ENCODE data around the gene EIF1. TPM values are rescaled to one million over a fixed set of nuclear protein-coding genes. Genes with fewer than 3 reads are reported as not detected.
A peak's percentile ranks its signal among the peaks of the same experiment; 100 is the strongest.
"Not testable (repeated sequence)": the region's sequence is repeated elsewhere in the genome, so short reads cannot be mapped to it uniquely, and the experiment has no call there.

EIF1 gene
- total RNA-seq (ENCODE audit: unreplicated experiment): 1,088 TPM
- long read RNA-seq, transcript EIF1-203 (4 exons, 2,330 nt): major isoform, 1,035 of 1,127 reads
- long read RNA-seq, transcript EIF1-201 (3 exons, 1,120 nt): minor isoform, 7 of 1,127 reads
- long read RNA-seq, transcript EIF1-202 (2 exons, 2,170 nt): minor isoform, 10 of 1,127 reads
- long read RNA-seq, partial matches to known transcripts: 65 of 1,127 reads
- long read RNA-seq, other reads (novel, unspliced or antisense): 8 of 1,127 reads

- Mint-ChIP-seq H3K9me3 (ENCODE audit: unreplicated experiment) (peaks cover 23% of the 10 kb centered on the region), H3K4me1 (ENCODE audit: low read depth, unreplicated experiment) (peaks cover 12% of the 10 kb centered on the region), H3K36me3 (ENCODE audit: unreplicated experiment) (peaks cover 5% of the 10 kb centered on the region), H3K27me3 (ENCODE audit: unreplicated experiment) (peaks cover 9% of the 10 kb centered on the region), H3K27ac (ENCODE audit: unreplicated experiment) (peak within 1 kb of the TSS; percentile 100), H3K4me3 (ENCODE audit: unreplicated experiment) (peak within 1 kb of the TSS; percentile 98)
- DNase-seq: peak; percentile 100
- TF ChIP-seq CTCF (IDR thresholded peaks at IDR 0.05; ENCODE audit: partially characterized antibody, unreplicated experiment): no peak
These were observed at the start of gene EIF1 for GRCh38 chr17:41688641-41689496. TSS of gene EIF1 (plus strand) at chr17:41688885. CDS start at chr17:41689039, 154 bp downstream.

GRCh38 chr17:41638941-41639340, 49.7 kb upstream of the EIF1 start:
- Mint-ChIP-seq H3K9me3 (ENCODE audit: unreplicated experiment) (no peaks in the 10 kb centered on the region), H3K36me3 (ENCODE audit: unreplicated experiment) (no peaks in the 10 kb centered on the region), H3K27ac (ENCODE audit: unreplicated experiment) (no peak overlapping the region), H3K27me3 (ENCODE audit: unreplicated experiment) (peaks cover 6% of the 10 kb centered on the region), H3K4me1 (ENCODE audit: low read depth, unreplicated experiment) (no peaks in the 10 kb centered on the region), H3K4me3 (ENCODE audit: unreplicated experiment) (no peak overlapping the region)
- no peak for TF ChIP-seq CTCF (IDR thresholded peaks at IDR 0.05; ENCODE audit: partially characterized antibody, unreplicated experiment)
- no peak for DNase-seq

GRCh38 chr17:41639492-41640473, 48.9 kb upstream of the EIF1 start:
- TF ChIP-seq CTCF (IDR thresholded peaks at IDR 0.05; ENCODE audit: partially characterized antibody, unreplicated experiment): no peak
- H3K27ac Mint-ChIP-seq (ENCODE audit: unreplicated experiment): no peak overlapping the region
- no peaks in the 10 kb centered on the region for H3K9me3 Mint-ChIP-seq (ENCODE audit: unreplicated experiment)
- no peak for DNase-seq
- H3K27me3 Mint-ChIP-seq (ENCODE audit: unreplicated experiment): peaks cover 6% of the 10 kb centered on the region
- no peaks in the 10 kb centered on the region for H3K36me3 Mint-ChIP-seq (ENCODE audit: unreplicated experiment)
- no peaks in the 10 kb centered on the region for H3K4me1 Mint-ChIP-seq (ENCODE audit: low read depth, unreplicated experiment)
- H3K4me3 Mint-ChIP-seq (ENCODE audit: unreplicated experiment): no peak overlapping the region

GRCh38 chr17:41640596-41640995, 48.1 kb upstream of the EIF1 start:
- not testable (repeated sequence) for H3K9me3 Mint-ChIP-seq (ENCODE audit: unreplicated experiment); H3K4me1 Mint-ChIP-seq (ENCODE audit: low read depth, unreplicated experiment); DNase-seq; H3K36me3 Mint-ChIP-seq (ENCODE audit: unreplicated experiment); H3K4me3 Mint-ChIP-seq (ENCODE audit: unreplicated experiment); H3K27ac Mint-ChIP-seq (ENCODE audit: unreplicated experiment); H3K27me3 Mint-ChIP-seq (ENCODE audit: unreplicated experiment)

Data from glutamatergic neuron (in vitro differentiated cells).